SK-N-SH treated with all-trans-retinoic acid at 6 μM for 48 hours (cell line): ENCODE data around the gene UBE2U.

Experiments
- CSDC2 ChIP-seq: fragments of 250-450 bp; sonication (Bioruptor Pico); IDR thresholded peaks from 2 replicates; pipeline ENCODE4 v1.5.0; 2020; ENCODE audit warnings: mild to moderate bottlenecking, moderate library complexity
- GLIS3 ChIP-seq: fragments of 250-450 bp; sonication (Bioruptor Pico); IDR thresholded peaks from 2 replicates; pipeline ENCODE4 v1.5.0; 2020; ENCODE audit warnings: mild to moderate bottlenecking, moderate library complexity
- OSR1 ChIP-seq: fragments of 250-450 bp; sonication (Bioruptor Pico); IDR thresholded peaks from 2 replicates; pipeline ENCODE4 v1.8.0; 2022; ENCODE audit warnings: moderate library complexity, mild to moderate bottlenecking, inconsistent platforms
- PATZ1 ChIP-seq: fragments of 250-450 bp; sonication (Bioruptor Pico); IDR thresholded peaks from 2 replicates; pipeline ENCODE4 v1.8.0; 2020; ENCODE audit warnings: mild to moderate bottlenecking, moderate library complexity, borderline replicate concordance

GRCh38 chr1:64268653-64269557 is 65.5 kb downstream of the UBE2U start:
- TF ChIP-seq OSR1 (CRISPR knock-in tag) = no peak
- TF ChIP-seq PATZ1 (CRISPR knock-in tag) = no peak
- no peak for TF ChIP-seq GLIS3 (CRISPR knock-in tag)
- no peak for TF ChIP-seq CSDC2 (CRISPR knock-in tag)
